Type B pancreatic cell (in vitro differentiated cells): ENCODE measurements around the gene KAZN. TPM values are rescaled to one million over a fixed set of nuclear protein-coding genes. Genes with fewer than 3 reads are reported as not detected.

Experiments used
- DNase-seq: peaks from one replicate; pipeline ENCODE4 v3.0.0; 2021; ENCODE audit warnings: mixed read lengths; ENCODE audit not compliant: unreplicated experiment; ENCODE audit errors: extremely low spot score
- H3K27ac Mint-ChIP-seq: 2 replicates; pipeline ENCODE4 v1.8.0; 2021; ENCODE audit warnings: mild to moderate bottlenecking, mixed read lengths
- H3K27me3 Mint-ChIP-seq: 2 replicates; pipeline ENCODE4 v1.8.0; 2021; ENCODE audit warnings: mixed read lengths
- H3K36me3 Mint-ChIP-seq: 2 replicates; pipeline ENCODE4 v1.8.0; 2021; ENCODE audit warnings: mixed read lengths
- H3K4me1 Mint-ChIP-seq: one replicate; pipeline ENCODE4 v1.8.0; 2021; ENCODE audit warnings: mixed read lengths; ENCODE audit not compliant: unreplicated experiment
- H3K4me3 Mint-ChIP-seq: 2 replicates; pipeline ENCODE4 v1.8.0; 2021; ENCODE audit warnings: mild to moderate bottlenecking, mixed read lengths
- H3K9me3 Mint-ChIP-seq: 2 replicates; pipeline ENCODE4 v1.8.0; 2021; ENCODE audit warnings: mixed read lengths
- total RNA-seq: library from RNA; stranded (reverse); gene quantifications from 2 replicates; pipeline ENCODE4 v1.2.1, GENCODE V29; 2021; ENCODE audit warnings: low replicate concordance
- TF ChIP-seq, protein P1 (sequence below): fragments of 200-600 bp; sonication (generic); conservative IDR thresholded peaks from 2 replicates; pipeline ENCODE4 v1.5.0; 2021; ENCODE audit warnings: antibody characterized with exemption, mild to moderate bottlenecking

Gene KAZN
- total RNA-seq, 1 donor from 2014 or later, result 33.7 TPM

DNA sequence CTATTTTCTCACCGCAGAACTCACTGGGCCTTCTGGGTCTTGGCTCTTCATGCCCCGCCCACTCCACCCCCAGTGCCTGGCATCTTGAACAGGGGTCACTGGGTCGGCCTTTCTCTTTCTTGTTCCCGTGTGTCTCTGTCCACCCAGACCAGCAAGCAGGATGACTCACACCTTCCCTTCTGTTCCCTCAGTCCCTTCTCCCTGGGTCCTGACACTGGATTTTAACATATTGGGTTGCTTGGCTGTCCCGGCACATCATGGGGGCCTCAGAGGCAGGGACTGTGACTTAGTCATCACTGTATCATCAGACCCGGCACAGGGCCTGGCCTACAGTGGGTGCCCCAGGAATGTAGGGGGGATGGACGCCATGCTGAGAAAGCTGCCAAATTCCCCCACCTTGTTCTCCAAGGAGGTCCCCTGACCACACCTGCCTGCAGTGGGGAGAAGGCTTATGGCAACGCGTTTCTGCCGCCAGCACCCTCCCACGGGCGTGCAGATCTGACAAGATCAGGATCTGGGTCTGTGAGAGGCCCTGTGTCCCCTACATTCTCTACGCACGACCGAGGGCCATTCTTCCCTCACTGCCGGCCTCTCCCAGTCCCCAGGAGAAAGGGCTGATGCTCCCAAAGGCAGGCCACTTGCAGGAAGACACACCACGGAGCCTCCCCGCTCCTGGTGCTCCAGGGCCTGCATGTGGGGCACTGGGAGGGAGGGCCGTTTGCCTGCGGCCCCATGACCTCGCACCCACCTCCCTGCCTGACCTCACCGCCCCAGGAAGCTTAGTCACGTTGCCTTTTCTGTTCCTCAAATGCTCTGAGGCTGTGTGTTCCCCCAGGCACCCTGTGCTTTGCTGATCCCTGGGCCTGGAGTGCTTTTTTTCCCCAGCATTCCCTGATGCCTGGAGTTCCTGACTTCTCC, 397.9 kb downstream of the KAZN start:
- Mint-ChIP-seq H3K9me3 (no peaks in the 10 kb centered on the region), H3K27ac (peak overlapping the region; percentile 66), H3K4me1 (peaks cover 31% of the 10 kb centered on the region), H3K4me3 (peak overlapping the region; percentile 74), H3K27me3 (no peaks in the 10 kb centered on the region), H3K36me3 (peaks cover 8% of the 10 kb centered on the region)
- TF ChIP-seq, protein P1, sequence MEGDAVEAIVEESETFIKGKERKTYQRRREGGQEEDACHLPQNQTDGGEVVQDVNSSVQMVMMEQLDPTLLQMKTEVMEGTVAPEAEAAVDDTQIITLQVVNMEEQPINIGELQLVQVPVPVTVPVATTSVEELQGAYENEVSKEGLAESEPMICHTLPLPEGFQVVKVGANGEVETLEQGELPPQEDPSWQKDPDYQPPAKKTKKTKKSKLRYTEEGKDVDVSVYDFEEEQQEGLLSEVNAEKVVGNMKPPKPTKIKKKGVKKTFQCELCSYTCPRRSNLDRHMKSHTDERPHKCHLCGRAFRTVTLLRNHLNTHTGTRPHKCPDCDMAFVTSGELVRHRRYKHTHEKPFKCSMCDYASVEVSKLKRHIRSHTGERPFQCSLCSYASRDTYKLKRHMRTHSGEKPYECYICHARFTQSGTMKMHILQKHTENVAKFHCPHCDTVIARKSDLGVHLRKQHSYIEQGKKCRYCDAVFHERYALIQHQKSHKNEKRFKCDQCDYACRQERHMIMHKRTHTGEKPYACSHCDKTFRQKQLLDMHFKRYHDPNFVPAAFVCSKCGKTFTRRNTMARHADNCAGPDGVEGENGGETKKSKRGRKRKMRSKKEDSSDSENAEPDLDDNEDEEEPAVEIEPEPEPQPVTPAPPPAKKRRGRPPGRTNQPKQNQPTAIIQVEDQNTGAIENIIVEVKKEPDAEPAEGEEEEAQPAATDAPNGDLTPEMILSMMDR, result no peak
- DNase-seq, result no peak

GRCh38 chr1:14997646-14998276, 399.3 kb downstream of the KAZN start:
- DNase-seq, result no peak
- Mint-ChIP-seq H3K27ac (no peak overlapping the region), H3K4me1 (peaks cover 31% of the 10 kb centered on the region), H3K27me3 (no peaks in the 10 kb centered on the region), H3K4me3 (no peak overlapping the region), H3K36me3 (peaks cover 8% of the 10 kb centered on the region), H3K9me3 (no peaks in the 10 kb centered on the region)
- TF ChIP-seq, protein P1, result no peak

- Mint-ChIP-seq H3K9me3 (no peaks in the 10 kb centered on the region), H3K4me3 (no peak overlapping the region), H3K4me1 (peaks cover 23% of the 10 kb centered on the region), H3K27me3 (no peaks in the 10 kb centered on the region), H3K27ac (no peak overlapping the region), H3K36me3 (peaks cover 6% of the 10 kb centered on the region)
- DNase-seq, result no peak
- TF ChIP-seq, protein P1, result no peak
These were observed 401.0 kb downstream of the KAZN start for GRCh38 chr1:14999441-14999840.

GRCh38 chr1:15000030-15000429, 401.5 kb downstream of the KAZN start:
- no peaks in the 10 kb centered on the region for H3K27me3 Mint-ChIP-seq
- peaks cover 21% of the 10 kb centered on the region for H3K4me1 Mint-ChIP-seq
- H3K36me3 Mint-ChIP-seq, result peaks cover 4% of the 10 kb centered on the region
- no peak overlapping the region for H3K4me3 Mint-ChIP-seq
- H3K9me3 Mint-ChIP-seq, result no peaks in the 10 kb centered on the region
- DNase-seq, result no peak
- no peak overlapping the region for H3K27ac Mint-ChIP-seq
- TF ChIP-seq, protein P1, result no peak

GRCh38 chr1:15000671-15001070, 402.2 kb downstream of the KAZN start:
- TF ChIP-seq, protein P1, result no peak
- DNase-seq, result no peak
- Mint-ChIP-seq H3K27me3 (no peaks in the 10 kb centered on the region), H3K4me1 (peaks cover 20% of the 10 kb centered on the region), H3K9me3 (no peaks in the 10 kb centered on the region), H3K27ac (no peak overlapping the region), H3K36me3 (peaks cover 4% of the 10 kb centered on the region), H3K4me3 (no peak overlapping the region)
